VCaP (cell line): ENCODE data around the gene DPH3.
"Not testable (repeated sequence)": the region's sequence is repeated elsewhere in the genome, so short reads cannot be mapped to it uniquely, and the experiment has no call there.

Source experiments
- H3K27ac ChIP-seq: fragments of 450-650 bp; 2 replicates; pipeline ENCODE4 v1.5.1; 2017
- TF ChIP-seq, protein P1 (sequence below): fragments of 450-650 bp; conservative IDR thresholded peaks from 2 replicates; pipeline ENCODE4 v1.5.1; 2017; ENCODE audit warnings: mild to moderate bottlenecking, moderate library complexity

Gene DPH3

GRCh38 chr3:16264708-16265454 is at the start of gene DPH3, which contains the start of gene OXNAD1:
TSS of gene DPH3 (minus strand) at chr3:16264943. CDS start at chr3:16264876, 67 bp downstream.
TSS of gene OXNAD1 (plus strand) at chr3:16265212. CDS start at chr3:16270953, 5,741 bp downstream.
- TF ChIP-seq, protein P1, sequence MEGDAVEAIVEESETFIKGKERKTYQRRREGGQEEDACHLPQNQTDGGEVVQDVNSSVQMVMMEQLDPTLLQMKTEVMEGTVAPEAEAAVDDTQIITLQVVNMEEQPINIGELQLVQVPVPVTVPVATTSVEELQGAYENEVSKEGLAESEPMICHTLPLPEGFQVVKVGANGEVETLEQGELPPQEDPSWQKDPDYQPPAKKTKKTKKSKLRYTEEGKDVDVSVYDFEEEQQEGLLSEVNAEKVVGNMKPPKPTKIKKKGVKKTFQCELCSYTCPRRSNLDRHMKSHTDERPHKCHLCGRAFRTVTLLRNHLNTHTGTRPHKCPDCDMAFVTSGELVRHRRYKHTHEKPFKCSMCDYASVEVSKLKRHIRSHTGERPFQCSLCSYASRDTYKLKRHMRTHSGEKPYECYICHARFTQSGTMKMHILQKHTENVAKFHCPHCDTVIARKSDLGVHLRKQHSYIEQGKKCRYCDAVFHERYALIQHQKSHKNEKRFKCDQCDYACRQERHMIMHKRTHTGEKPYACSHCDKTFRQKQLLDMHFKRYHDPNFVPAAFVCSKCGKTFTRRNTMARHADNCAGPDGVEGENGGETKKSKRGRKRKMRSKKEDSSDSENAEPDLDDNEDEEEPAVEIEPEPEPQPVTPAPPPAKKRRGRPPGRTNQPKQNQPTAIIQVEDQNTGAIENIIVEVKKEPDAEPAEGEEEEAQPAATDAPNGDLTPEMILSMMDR = no peak
- H3K27ac ChIP-seq = peak within 1 kb of the TSS; percentile 85

DNA sequence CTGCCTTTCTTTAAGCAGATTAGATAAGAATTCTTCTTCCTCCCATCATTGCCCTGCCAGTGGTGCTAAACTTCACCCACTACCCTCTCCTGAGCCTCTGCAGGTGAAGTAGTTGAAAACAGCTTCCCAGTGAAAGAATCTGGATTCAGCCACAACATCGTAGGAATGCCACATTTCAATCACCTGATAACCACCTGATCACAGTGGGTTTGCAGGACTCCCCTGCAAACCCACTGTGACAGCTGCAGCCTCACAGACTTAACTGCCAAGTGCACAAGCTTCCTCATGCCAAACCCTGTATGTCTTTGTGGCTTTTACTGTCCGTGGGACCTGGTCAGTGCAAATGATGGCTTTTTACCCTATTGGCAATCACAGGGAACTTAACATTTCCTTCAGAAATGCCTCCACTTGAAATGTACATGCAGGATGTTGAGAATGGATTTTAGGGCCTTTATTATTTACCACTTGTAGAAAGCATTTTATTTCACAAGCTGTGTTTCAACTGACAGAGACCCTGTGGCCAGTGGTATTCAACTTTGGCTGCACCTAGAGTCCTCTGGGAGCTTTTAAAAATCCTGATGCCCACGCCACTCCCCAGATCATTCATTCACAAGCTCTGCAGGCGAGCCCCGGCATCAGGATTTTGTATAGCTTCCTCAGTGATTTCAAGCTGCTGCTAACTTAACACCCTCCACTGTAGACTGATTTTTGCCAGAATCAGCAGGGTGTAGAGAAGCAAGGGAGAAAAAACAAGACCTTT is 49.3 kb upstream of the DPH3 start:
- no peak overlapping the region for H3K27ac ChIP-seq
- TF ChIP-seq, protein P1 = no peak

DNA sequence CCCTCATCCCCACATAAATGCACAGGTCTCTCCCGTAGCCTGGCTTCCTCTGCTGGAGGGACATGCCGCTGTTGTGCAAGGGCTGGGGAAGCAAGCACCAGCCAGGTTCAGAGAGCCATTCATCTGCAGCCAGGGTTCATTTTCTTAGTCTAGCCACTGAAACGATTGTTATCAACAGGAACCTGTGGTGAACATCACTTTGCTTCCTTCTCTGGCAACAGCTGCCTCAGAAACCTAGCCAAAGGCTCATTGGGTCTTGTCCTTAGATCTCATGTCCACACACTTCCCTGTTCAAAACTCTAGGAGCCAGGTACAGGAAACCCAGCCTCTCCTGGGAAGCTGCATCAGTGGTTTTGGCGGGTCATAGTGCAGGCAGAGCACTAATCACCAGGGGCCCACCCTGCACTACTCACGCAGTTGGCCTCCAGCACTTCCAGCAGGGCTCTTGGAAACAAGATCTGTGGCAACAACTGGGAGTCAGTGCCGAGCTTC is 47.3 kb upstream of the DPH3 start:
- no peak overlapping the region for H3K27ac ChIP-seq
- TF ChIP-seq, protein P1 = no peak

DNA sequence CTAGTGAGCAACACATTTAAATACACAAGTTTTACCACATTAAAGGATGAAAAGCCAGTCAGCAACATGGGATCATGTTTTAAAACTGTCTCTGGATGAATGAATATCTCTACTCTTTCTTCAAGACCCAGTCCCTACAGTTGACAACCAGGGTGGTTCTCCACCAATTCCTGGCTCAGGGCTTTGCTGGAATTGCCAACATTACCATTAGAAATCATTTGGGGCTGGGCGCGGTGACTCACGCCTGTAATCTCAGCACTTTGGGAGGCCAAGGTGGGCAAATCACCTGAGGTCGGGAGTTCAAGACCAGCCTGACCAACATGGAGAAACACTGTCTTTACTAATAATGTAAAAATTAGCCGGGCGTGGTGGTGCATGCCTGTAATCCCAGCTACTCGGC is 45.7 kb upstream of the DPH3 start:
- H3K27ac ChIP-seq = not testable (repeated sequence)

DNA sequence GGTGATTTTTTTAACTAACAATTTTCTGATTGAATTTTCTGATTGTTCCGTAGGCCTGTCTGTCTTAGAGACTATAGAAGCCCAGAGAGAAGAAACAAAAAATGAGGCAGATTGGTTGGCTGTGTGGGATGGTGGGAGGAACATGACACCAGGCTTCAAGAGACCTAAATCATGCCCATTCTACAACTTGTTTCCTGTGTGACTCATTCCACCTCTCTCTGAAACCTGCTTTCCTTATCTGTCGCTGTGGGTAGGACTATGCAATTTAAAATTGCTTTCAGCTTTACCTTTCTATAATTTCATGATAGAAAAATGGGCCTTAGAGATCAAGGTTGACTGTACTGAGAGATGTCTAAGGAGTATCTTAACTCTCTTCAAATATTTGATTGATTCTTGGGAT is 44.8 kb upstream of the DPH3 start:
- TF ChIP-seq, protein P1 = no peak
- no peak overlapping the region for H3K27ac ChIP-seq

GRCh38 chr3:16308727-16309126 is 44.0 kb upstream of the DPH3 start:
- no peak overlapping the region for H3K27ac ChIP-seq
- TF ChIP-seq, protein P1 = no peak

DNA sequence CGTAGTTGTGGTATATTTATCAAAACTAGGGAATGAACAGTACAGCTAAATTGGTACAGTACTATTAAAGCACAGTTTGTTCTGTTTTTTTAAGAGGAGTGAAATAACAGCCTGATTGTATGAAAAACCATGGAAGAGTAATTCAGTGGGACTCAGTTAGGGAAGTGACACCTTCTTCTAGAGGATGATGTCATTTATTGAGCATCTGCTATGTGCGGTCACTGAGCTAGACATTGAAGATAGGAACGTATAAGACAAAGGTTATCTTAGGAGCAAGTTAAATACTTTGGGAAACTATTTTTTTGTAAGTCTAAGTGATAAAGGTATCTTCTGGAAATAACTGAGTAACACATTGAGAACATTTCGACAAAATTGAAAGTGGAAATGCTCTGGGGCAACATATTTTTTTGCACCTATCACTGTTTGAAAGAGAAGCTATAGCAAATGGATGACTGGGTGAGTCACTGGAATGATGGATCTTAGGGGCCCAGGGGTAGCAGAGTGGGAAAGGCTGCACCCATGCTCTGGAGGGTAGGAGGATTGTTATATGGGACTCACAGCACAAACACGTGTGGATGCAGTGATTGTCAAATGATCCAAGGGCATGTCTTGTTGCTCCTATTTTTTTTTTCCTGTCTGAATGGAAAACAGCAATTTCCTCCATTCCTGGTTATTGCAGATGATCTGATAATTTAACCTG is 43.2 kb upstream of the DPH3 start:
- H3K27ac ChIP-seq = no peak overlapping the region
- TF ChIP-seq, protein P1 = no peak
